ENCODE measurements around the gene SBK3. TPM values are rescaled to one million over a fixed set of nuclear protein-coding genes. Genes with fewer than 3 reads are reported as not detected.
"Not testable (repeated sequence)": the region's sequence is repeated elsewhere in the genome, so short reads cannot be mapped to it uniquely, and the experiment has no call there.

Gene SBK3
- total RNA-seq, 1 donor from 2014 or later, result not detected

DNA sequence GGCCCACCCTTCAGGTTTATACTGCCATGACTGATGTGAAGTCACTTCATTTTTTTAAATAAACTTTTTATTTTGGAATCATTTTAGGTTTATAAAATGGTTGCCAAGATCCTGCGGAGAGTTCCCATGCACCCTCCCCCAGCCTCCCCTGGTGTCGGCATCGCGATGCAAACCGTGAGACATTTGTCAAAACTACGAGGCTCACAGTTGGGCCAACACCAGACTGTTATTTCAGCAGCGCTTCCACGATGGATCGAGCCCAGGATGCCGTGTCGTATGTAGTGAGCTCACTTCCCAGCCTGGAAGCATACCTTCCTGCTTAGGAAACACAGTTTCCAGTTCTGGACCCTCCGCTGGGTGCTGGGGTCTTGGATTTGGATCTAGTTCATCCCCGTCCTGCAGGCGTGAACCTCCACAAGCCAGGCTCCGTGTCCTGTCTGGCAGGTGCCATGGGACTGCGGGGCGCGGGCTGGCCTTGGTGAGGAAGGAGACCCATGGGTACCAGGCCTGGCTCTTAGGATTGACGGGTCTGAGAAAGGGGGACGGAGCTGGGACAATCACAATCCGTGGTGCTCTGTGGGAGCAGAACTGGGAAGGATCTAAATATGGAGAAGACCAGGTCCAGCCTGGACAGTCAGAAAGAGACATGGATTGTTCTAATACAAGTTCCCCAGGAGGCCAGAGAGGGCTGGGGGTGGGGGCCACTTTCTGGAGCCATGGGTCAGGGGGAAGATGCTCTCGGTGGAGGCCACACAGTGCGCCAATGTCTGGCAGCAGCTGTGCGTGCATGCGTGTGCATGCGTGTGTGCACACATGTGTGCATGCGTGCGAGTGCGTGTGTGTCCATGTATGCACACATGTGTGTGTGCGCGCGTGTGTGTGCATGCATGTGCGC, 6.0 kb downstream of the SBK3 start:
- DNase-seq, result no peak

DNA sequence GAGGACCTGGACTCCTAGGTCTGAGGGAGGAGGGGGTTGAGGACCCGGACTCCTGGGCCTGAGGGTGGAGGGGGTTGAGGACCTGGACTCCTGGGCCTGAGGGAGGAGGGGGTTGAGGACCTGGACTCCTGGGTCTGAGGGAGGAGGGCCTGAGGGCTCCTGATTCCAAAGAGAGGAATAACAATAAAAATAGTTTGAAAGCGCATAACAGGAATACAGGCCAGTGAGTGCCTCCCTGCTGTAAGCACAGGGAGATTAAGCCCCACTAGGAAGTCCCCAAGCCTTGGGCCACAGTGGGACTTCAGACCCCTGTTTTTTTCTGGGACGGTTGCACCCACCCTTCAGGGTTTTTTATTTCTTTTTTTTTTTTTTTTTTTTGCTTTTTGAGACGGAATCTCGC, 7.2 kb downstream of the SBK3 start:
- no peak for DNase-seq

DNA sequence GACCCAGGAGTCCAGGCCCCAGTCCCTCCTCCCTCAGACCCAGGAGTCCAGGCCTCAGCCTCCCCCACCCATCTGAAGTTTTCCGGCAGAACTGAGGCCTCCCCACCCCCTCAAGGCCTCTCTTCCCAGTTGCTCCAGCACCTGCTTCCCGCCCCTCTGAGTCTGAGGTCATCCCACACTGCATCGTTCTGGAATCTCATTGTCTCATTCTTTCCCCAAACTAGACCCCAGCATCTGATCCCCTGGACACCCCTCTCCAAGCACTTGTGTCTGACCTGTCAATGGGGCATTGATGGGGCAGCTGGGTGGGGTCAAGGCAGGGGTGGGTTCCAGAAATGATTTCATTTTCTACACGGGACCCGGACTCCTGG, 7.6 kb downstream of the SBK3 start:
- DNase-seq, result peak; percentile 14

DNA sequence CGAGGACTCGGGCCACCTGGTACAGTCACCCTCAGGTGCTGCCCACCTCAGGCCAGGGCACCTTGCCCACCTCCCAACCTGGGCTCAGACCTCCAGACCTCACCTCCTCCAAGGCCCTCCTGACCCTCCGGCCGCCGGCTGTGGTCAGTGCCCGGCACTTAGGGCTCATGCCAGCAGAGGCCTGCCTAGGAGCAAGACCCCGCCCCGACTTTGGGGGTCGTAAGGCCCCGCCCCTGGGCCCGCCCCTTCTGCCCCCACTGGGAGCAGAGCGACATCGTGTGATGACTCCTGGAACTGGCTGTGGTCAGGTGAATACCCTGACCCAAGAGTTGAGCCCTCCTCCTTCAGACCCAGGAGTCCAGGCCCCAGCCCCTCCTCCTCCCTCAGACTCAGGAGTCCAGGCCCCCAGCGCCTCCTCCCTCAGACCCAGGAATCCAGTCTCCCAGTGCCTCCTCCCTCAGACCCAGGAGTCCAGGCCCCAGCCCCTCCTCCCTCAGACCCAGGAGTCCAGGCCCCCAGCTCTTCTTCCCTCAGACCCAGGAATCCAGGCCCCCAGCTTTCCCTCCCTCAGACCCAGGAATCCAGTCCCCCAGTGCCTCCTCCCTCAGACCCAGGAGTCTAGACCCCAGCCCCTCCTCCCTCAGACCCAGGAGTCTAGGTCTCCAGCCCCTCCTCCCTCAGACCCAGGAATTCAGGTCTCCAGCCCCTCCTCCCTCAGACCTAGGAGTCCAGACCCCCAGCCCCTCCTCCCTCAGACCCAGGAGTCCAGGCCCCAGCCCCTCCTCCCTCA, 8.2 kb downstream of the SBK3 start, which contains the start of gene SBK2:
TSS of gene SBK2 (minus strand) at position 183 of the 790 bp plus-strand sequence. CDS start 839 bp downstream, outside the sequence.
- no peak for DNase-seq

DNA sequence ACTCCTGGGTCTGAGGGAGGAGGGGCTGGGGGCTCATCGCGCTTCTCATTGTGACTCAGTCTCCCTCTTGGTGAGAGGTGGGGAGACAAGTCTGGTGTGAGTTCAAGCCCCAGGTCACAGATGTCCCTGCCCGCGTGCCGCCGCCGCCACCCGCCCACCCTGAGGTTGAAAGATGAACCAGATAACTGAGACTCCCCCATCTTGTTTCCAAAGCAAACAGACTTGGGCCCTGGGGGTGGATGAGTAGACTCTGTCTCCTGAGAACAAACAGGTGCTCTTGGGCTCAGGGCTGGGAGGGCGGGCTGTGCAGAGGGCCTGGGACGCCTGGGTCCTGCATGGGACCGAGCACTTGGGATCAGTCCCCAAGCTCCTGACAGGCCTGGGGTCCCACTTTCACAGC, 9.0 kb downstream of the SBK3 start:
- no peak for DNase-seq

DNA sequence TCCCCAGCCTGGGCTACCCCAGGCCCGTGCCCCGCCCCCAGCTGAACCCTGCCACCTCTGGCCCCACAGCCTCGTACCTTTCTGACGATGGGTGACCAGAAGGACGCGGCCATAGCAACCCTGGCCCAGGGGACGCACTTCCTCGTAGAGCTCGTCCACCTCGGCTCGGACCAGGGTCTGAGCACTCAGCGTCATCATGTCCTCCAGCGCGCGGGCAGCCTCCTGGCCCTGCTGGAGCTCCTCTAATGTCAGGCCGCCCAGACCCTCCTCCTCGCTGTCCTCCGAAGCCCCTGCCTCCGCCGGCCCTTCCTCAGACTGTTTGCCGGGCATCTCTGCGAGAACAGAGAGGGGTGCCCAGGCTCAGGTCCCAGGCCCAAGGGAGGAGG, 9.4 kb downstream of the SBK3 start:
- no peak for DNase-seq

DNA sequence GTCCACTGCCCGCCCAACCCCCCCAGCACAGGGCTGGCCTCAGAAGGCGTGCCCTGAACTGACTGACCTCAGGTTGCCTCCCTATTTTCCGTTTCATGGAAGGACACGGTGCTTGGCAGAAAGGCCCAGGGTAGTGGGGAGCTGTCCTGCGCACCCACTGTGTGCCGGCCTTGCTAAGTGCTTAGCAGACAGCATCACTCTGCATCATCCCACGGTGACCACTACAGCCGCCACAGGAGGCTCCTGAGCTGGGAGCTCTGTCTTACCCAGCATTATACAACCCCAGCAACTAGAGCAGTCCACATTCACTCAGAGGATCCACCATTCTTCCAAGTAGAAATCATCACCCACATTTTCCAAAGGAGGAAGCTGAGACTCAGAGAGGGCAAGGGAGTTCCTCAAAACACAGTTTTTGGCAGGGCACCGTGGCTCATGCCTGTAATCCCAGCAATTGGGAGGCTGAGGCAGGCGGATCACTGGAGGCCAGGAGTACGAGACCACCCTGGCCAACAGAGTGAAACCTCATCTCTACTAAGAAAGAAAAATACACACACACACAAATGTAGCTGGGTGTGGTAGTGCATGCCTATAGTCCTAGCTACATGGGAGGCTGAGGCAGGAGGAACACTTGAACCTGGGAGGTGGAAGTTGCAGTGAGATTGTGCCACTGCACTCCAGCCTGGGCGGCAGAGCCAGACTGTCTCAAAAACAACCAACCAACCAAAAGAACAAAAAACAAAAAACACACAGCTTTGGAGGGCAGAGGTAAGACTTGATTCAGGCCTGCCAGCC, 10.0 kb downstream of the SBK3 start:
- no peak for DNase-seq

DNA sequence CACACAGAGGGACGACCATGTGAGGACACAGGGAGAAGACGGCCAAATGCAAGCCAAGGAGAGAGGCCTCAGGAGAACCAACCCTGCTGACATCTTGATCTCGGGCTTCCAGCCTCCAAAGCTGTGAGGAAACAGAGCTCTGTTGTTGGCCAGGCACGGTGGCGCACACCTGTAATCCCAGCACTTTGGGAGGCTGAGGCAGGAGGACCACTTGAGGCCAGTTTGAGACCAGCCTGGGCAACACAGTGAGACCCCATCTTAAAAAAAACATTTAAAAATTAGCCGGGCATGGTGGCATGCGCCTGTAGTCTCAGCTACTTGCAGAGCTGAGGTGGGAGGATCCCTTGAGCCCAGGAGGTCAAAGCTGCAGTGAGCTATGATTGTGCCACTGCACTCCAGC, 11.1 kb downstream of the SBK3 start:
- not testable (repeated sequence) for DNase-seq

DNA sequence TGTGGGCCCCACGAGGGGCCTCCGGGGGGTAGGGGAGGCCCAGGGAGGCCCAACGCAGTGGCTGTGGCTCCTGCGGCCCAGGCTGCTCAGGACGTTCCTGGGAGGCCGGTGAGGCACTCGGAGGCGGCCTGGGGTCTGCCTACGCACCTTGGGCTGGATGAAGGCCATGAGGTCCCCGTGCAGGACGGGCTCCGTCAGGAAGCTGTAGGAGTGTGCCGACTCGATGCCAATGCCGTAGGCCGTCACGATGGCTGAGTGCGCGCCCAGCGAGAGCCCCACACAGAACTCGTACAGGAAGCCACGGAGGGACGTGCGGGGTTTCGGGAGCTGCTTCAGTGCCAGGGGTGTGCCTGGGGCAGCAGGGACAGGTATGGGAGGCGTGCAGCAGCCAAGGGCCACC, 14.3 kb downstream of the SBK3 start:
- no peak for DNase-seq

DNA sequence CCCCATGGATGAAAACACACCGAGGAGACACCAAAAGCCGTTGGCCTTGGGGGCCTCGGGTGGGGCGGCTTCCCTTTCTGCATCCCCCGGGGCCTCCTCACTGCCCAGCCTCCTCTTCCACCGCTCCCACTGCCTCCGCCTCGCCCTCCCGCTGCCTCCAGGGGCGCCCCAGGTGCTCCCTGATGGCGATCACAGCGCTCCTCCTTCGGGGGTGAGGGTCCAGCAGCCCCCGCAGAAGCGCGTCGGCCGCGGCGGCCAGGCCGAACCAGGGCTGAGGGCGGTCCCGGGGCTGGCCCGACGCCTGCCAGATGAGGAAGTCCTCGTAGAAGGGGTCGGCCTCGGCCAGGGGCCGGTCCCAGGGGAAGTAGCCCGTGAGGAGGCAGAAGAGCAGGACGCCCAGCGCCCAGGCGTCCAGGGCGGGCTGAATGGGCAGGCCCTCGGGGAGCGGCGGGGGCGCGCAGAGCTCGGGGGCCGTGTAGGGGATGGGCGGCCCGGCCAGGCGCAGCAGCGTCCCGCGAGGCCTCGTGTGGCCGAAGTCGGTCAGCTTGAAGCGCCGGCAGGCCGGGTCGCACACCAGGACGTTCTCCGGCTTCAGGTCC, 15.6 kb downstream of the SBK3 start:
- no peak for DNase-seq

DNA sequence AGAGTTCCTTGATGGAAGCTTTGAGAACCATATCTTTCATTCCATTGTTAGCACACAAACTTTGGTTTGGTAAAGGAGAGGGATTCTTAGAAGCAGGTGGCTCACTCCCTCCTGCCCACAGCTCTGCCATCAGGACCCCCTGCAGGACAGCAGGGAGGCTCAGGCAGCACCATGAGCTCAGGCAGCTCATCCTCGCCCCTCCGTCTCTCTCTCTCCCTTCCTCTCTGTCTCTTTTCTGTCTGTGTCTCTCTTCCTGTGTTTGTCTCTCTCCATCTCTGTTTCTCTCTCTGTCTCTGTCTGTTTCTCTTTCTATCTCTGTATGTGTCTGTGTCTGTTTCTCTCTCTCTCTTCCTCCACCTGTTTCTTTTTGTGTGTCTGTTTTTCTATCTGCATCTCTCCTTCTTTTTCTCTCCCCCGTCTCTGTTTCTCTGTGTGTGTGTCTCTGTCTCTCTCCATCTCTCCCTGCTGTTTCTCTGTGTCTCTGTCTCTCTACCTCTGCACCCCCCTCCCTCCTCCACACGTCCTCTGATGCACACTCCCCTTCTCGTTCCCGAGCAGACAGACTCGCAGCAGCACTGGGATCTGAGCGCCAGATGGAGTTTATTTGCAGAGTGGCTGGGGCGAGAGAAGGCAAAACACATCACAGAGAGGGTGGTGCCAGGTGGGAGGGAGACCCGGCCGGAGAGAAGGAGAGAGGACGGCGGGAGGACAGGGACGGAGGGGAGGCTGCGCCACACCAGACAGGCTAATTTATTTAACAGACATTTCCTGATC, 17.1 kb downstream of the SBK3 start:
- no peak for DNase-seq

DNA sequence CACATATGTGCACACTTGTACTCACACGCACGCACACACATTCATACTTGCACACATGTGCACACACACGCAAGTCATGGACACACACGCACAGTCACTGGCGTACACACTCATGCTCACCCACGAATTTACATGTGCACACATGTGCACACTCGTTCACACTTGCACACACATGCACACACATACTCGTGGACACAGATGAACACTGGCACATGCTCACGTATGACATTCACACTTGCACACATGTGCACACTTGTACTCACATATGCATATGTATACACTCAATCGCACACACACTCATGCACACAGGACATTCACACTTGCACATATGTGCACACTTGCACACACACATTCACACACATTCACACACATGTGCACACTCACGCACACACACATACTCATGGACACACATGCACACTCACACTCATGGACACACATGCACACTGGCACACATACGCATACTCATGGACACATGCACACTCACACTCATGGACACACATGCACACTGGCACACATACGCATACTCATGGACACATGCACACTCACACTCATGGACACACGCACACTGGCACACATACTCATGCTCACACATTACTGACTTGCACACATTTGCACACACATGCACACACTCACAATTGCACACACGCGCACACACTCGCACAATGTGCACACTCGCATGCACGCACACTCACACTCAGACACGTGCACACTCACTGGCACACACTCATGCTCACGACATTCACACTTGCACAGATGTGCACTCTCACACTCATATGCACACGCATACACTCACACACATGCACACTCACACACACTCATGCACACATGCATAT, 17.9 kb downstream of the SBK3 start:
- no peak for DNase-seq

DNA sequence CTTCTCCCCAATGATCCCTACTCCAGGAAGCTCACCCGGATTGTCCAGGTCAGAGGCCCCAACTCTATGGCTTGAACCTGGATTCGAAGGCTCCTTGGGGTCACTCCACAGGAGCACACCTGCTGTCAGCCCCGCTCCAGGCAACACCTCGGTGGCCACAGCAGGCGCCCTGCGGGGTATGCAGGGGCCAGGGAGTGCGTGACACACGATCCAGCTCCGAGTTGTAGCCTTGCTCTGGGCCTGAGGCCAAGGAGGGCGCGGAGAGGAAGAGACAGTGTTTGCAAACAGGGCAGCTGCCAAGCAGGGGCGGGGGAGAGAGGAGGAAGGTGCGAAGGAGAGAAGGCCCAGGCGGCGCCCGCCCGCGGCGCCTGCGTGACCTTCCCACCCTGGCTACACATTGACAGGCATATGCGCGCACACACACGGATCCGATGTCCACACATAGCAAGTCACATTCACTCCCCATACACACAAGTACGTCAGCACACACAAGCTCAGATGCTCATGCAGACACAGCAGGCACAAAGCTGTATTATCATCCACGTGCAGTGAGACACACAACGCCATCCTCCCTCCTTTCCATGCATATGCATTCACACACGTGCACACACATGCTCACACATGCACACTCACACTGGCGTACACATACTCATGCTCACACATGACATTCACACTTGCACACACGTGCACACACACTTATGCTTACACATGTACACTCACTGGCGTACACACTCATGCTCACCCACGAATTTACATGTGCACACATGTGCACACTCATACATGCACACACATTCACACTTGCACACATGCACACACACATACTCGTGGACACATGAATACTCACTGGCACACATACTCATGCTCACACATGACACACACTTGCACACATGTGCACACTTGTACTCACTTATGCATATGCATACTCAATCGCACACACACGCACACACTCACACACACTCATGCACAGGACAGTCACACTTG, 18.8 kb downstream of the SBK3 start:
- DNase-seq, result no peak

DNA sequence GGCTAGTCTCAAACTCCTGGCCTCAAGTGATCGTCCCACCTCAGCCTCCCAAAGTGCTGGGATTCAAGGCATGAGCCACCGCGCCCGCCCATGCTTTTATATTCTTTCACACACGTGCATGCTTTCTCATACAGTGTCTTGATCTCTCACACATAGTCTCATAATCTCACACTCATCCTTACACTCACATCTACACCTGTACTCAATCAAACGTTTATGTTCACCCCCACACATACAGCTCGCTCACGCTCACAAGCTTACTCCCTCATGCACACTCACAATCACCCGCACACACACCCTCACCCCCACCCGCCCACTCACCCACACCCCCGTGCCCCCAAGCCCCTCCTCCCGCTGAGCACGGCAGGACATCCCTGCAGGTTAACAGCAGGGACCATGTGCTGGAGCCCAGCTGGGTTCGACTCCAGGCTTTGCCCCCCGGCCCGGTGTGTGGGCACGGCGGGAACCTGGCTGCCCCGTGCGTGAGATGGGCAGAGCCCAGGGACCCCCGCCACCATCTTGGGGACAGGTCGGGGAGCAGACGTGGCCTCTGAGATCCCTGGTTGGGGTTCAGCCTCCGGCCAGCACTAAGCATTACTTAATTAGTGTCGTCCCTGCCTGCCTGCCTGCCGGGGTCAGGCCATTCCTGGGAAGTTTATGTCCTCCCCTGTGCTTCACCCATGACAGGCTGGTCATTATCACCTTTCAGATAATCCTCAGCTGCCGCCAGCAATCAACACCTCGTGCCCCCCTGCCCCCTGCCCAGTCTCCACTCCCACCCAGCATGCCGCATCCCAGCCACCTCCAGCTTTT, 19.8 kb downstream of the SBK3 start:
- DNase-seq, result no peak

DNA sequence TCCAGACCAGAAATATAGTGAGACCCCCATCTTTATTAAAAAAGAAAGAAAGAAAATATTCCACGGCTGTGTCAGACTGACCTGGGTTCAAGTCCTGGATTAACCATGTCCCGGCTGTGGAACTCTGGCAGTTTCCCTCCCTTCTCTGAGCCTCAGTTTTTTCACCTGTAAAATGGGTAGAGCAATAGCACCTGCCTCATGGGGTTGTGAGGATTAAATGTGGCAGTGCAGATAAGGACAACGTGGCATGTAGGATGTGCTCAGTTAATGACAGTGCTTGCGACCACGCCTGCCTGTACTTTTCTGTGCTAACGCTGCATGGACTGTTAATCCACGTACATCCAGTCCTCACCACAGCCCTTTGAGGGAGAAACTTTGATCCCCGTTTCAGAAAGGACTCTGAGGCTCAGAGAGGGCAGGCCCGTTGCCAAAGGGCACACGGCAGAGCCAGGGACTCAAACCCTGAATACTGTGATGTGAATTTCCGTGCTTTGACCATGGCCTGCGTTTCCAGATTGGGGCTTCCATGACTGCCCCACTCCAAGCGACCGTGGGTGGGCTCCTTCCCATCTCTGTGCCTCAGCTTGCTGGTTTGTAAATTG, 24.6 kb downstream of the SBK3 start:
- DNase-seq, result no peak

DNA sequence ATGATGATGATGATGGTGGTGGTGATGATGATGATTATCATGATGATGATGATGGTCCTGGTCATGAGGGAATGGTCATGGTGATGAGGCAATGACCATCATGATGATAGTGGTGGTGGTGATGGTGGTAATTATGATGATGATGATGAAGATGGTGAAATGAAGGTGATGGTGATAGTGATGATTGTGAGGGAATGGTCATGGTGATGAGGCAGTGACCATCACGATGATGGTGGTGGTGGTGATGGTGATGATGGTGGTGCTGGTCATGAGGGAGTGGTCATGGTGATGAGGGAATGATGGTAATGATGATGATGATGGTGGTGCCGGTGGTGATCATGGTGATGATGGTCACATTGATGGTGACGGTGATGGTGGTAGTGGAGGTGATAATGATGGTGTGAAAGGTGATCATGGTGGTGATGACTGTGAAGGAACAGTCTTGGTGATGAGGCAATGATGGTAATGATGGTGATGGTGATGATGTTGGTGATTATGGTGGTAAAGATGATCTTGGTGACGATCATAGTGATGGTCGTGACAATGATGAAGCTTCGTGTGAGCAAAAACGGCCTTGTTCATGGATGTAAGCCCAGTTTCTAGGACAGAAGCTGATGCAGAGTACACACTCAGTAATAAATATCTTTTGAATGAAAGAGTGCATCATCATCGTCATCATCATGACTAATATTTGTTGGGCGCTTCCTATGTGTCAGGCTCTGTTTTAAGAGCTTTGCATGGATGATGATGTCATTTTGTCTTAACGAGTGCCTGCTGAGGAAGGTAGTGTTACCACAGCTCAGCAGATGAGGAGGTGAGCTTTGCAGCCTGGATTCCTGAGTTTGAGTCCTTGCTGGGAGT, 25.7 kb downstream of the SBK3 start:
- no peak for DNase-seq

Data from skin of body (tissue), 2 donors.